ENCODE data around the gene VPS54. TPM values are rescaled to one million over a fixed set of nuclear protein-coding genes. Genes with fewer than 3 reads are reported as not detected.
A peak's percentile ranks its signal among the peaks of the same experiment; 100 is the strongest.
"Not testable (repeated sequence)": the region's sequence is repeated elsewhere in the genome, so short reads cannot be mapped to it uniquely, and the experiment has no call there.

Gene VPS54
- total RNA-seq, 1 donor from 2014 or later, result 10.7 TPM

- DNase-seq, result no peak
- ATAC-seq, result no peak
- intact Hi-C loops (cut with micrococcal nuclease), result no loop called here
Observed at GRCh38 chr2:63858291-63858690, 160.9 kb downstream of the VPS54 start.

- ATAC-seq (no peak), DNase-seq (no peak)
- intact Hi-C loops (cut with micrococcal nuclease), result no loop called here
Observed at GRCh38 chr2:63856303-63856603, 163.0 kb downstream of the VPS54 start.

- no peak for DNase-seq
- ATAC-seq, result peak; percentile 35
- intact Hi-C loops (cut with micrococcal nuclease), result no loop called here
Observed at GRCh38 chr2:63855418-63856302, 163.6 kb downstream of the VPS54 start.

GRCh38 chr2:63853527-63854310 lies 165.5 kb downstream of the VPS54 start:
- intact Hi-C loops (cut with micrococcal nuclease), result no loop called here
- ATAC-seq, result peak; percentile 16

GRCh38 chr2:63851691-63852311 lies 167.4 kb downstream of the VPS54 start:
- intact Hi-C loops (cut with micrococcal nuclease), result no loop called here
- DNase-seq (no peak), ATAC-seq (no peak)

More at GRCh38 chr2:63853527-63854310, 165.5 kb downstream of the VPS54 start:
- no peak for DNase-seq

GRCh38 chr2:63850649-63851048 lies 168.6 kb downstream of the VPS54 start:
- intact Hi-C loops (cut with micrococcal nuclease), result no loop called here
- DNase-seq (no peak), ATAC-seq (peak; percentile 30)

- intact Hi-C loops (cut with micrococcal nuclease), result no loop called here
- ATAC-seq (no peak), DNase-seq (no peak)
Observed at GRCh38 chr2:63850204-63850571, 169.0 kb downstream of the VPS54 start.

GRCh38 chr2:63849381-63850203 lies 169.6 kb downstream of the VPS54 start:
- no peak for DNase-seq
- ATAC-seq, result no peak
- intact Hi-C loops (cut with micrococcal nuclease), result no loop called here

- DNase-seq; intact Hi-C loops (cut with micrococcal nuclease); ATAC-seq: not testable (repeated sequence)
Observed at GRCh38 chr2:63847571-63847970, 171.7 kb downstream of the VPS54 start.

- no peak for DNase-seq
- ATAC-seq, result peak; percentile 20
- intact Hi-C loops (cut with micrococcal nuclease), result no loop called here
Observed at GRCh38 chr2:63846487-63846886, 172.7 kb downstream of the VPS54 start.

GRCh38 chr2:63845866-63846265 lies 173.4 kb downstream of the VPS54 start:
- DNase-seq, result no peak
- no peak for ATAC-seq
- intact Hi-C loops (cut with micrococcal nuclease), result no loop called here

- DNase-seq (no peak), ATAC-seq (no peak)
- intact Hi-C loops (cut with micrococcal nuclease), result no loop called here
Observed at GRCh38 chr2:63844616-63845015, 174.6 kb downstream of the VPS54 start.

- no peak for DNase-seq
- no peak for ATAC-seq
- intact Hi-C loops (cut with micrococcal nuclease), result no loop called here
Observed at GRCh38 chr2:63843791-63844190, 175.4 kb downstream of the VPS54 start.

GRCh38 chr2:63843093-63843492 lies 176.1 kb downstream of the VPS54 start:
- ATAC-seq, result no peak
- intact Hi-C loops (cut with micrococcal nuclease), result no loop called here
- DNase-seq, result no peak

GRCh38 chr2:63842149-63843061 lies 176.8 kb downstream of the VPS54 start:
- ATAC-seq (peak; percentile 10), DNase-seq (peak; percentile 35)
- intact Hi-C loops (cut with micrococcal nuclease), result no loop called here
